ENCODE results near the gene SLC6A9. TPM values are rescaled to one million over a fixed set of nuclear protein-coding genes. Genes with fewer than 3 reads are reported as not detected.

The SLC6A9 gene
- total RNA-seq, 4 donors from 2014 or later, result 55.8 to 85.7 (median 62.0) TPM

DNA sequence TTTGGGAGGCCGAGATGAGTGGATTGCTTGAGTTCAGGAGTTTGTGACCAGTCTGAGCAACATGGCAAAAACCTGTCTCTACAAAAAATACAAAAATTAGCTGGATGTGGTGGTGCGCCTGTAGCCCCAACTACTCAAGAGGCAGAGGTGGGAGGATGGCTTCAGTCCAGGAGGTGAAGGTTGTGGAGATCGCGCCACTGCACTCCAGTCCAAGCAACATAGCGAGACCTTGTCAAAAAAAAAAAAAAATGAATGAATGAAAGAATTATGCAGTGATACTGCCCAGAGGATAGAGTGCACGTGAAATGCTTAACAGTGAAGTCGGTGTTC, 61.9 kb downstream of the SLC6A9 start:
- TF ChIP-seq, protein P1, sequence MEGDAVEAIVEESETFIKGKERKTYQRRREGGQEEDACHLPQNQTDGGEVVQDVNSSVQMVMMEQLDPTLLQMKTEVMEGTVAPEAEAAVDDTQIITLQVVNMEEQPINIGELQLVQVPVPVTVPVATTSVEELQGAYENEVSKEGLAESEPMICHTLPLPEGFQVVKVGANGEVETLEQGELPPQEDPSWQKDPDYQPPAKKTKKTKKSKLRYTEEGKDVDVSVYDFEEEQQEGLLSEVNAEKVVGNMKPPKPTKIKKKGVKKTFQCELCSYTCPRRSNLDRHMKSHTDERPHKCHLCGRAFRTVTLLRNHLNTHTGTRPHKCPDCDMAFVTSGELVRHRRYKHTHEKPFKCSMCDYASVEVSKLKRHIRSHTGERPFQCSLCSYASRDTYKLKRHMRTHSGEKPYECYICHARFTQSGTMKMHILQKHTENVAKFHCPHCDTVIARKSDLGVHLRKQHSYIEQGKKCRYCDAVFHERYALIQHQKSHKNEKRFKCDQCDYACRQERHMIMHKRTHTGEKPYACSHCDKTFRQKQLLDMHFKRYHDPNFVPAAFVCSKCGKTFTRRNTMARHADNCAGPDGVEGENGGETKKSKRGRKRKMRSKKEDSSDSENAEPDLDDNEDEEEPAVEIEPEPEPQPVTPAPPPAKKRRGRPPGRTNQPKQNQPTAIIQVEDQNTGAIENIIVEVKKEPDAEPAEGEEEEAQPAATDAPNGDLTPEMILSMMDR (IDR thresholded peaks at IDR 0.05), result no peak
- no peak for TF ChIP-seq POLR2A (IDR thresholded peaks at IDR 0.05)
- intact Hi-C loops (cut with DNase I; ENCODE audit: low total_unique reads), result no loop called here
- no peak overlapping the region for H3K4me3 ChIP-seq (ENCODE audit: low read depth, poor library complexity, severe bottlenecking)
- 64 to 65% methylated on average over 7 of the region's 7 CpGs for WGBS, 2 donors
- no peak for DNase-seq (ENCODE audit: low spot score in 2 of 2)

DNA sequence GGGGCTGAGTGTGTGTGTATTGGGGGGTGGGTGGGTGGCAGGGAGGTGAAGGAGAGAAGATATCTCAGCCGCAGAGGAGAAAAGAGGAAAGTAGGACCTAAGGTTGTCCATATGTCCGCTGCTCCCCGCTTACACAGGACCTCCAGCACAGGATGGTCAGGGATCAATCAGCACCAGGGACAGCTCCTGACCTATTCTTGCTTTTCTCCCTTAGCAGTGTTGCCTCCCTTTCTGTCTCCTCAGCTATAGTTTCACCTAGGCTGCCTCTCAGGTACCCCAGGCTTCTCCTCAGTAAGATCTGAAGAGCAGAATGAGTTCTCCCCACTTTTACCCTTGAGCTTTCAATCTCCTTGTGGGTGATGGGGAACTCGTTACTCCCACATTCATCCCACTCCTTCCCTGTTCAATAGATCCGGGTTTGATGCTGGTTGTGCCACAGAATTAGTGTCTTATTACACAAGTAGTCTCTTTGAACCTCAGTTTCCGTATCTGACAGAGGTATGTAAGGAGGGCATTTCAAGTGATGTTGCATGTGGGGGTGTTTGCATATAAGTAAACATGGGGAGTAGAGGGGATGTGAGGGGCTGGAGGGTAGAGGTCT, 62.8 kb downstream of the SLC6A9 start:
- H3K4me3 ChIP-seq (ENCODE audit: low read depth, poor library complexity, severe bottlenecking), result no peak overlapping the region
- 86 to 89% methylated on average over 6 of the region's 6 CpGs for WGBS, 2 donors
- TF ChIP-seq POLR2A (IDR thresholded peaks at IDR 0.05), result no peak
- intact Hi-C loops (cut with DNase I; ENCODE audit: low total_unique reads), result no loop called here
- DNase-seq (ENCODE audit: low spot score in 2 of 2), result no peak

DNA sequence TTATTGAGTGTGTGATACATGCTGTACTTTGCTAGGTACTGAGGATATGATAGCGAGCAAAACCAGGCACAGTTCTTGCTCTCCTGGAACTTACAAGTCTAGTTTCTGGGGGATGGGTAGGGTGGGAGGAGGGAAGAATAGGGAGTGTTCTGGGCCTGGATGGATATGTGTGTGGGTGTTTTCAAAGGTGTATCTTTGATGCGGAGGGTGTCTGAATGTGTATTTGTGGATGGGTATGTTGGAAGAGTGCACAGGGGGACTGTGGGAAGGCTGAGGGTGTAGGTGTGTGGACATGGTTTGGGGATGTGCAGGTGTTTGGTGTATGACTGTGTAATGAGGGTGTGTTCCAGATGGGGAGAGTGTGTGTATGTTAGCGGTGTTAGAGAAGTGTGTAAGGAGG, 65.9 kb downstream of the SLC6A9 start:
- no peak for DNase-seq (ENCODE audit: low spot score in 2 of 2)
- TF ChIP-seq, protein P1 (IDR thresholded peaks at IDR 0.05), result no peak
- no peak for TF ChIP-seq POLR2A (IDR thresholded peaks at IDR 0.05)
- intact Hi-C loops (cut with DNase I; ENCODE audit: low total_unique reads), result no loop called here
- 93 to 94% methylated on average over 2 to 3 of the region's 3 CpGs for WGBS, 2 donors
- H3K4me3 ChIP-seq (ENCODE audit: low read depth, poor library complexity, severe bottlenecking), result no peak overlapping the region

DNA sequence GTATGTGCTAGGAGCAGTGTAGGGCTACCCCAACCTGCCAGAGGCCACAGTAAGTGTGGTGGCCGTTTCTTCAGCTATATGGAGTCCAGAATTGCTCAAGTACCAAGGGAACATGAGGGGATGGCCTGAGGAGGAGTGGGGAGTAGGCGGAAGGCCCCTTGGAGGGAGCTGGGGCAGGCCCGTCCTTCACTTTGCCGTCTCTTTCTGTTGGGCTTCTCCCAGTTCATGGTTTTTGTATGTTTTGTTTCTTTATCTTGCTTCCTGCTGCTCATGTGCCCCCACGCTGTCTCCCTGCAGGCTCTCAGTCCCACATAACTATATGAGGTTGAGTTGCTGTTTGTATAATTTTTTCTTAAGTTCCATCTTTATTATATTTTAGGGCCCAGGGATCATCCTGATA, 67.4 kb downstream of the SLC6A9 start:
- DNase-seq (ENCODE audit: low spot score in 2 of 2), result no peak
- TF ChIP-seq, protein P1 (IDR thresholded peaks at IDR 0.05), result no peak
- TF ChIP-seq POLR2A (IDR thresholded peaks at IDR 0.05), result no peak

DNA sequence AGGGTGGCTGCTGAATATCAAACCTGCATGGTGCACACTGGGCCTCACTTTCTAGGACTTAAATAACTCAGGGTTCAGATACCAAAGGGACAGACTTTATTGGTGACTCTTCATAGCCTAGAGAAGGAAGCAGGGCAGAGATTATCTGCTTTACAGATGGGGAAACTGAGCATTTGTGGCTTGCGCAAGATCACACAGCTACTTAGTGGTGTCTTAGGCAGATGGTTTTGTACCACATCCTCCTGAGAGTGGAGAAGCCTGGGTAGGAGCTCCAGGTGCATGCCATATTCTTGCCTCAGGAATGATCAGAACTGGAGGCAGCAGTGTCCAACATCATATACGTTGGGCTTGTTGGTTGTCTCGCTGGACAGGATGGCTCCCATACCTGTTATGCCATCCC, 68.3 kb downstream of the SLC6A9 start:
- WGBS, 2 donors, result 88 to 93% methylated on average over 3 of the region's 3 CpGs

More for the DNA sequence above, 67.4 kb downstream of the SLC6A9 start:
- H3K4me3 ChIP-seq (ENCODE audit: low read depth, poor library complexity, severe bottlenecking), result no peak overlapping the region
- intact Hi-C loops (cut with DNase I; ENCODE audit: low total_unique reads), result no loop called here
- WGBS, 2 donors, result 89 to 91% methylated on average over 5 of the region's 5 CpGs

DNA sequence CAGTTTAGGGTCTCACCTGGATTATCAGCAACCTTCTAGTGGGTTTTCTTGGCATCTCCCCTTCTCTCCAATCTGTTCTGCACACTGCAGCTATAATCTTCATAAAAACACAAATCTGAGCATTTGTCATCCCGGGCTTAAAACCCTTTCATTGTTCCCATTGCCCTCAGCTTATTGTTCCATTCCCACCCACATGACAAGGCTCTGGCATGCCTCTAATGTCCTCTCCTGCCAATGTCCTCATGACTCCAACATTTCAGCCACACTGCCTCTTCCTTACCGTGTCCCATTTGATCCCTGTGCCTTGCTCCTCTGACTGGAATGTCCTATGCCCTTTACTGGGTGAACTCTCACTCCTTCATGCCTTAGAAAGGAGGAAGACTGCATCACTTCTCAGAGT, 68.9 kb downstream of the SLC6A9 start:
- 83 to 87% methylated on average over 2 of the region's 2 CpGs for WGBS, 2 donors
- H3K4me3 ChIP-seq (ENCODE audit: low read depth, poor library complexity, severe bottlenecking), result no peak overlapping the region
- TF ChIP-seq, protein P1 (IDR thresholded peaks at IDR 0.05), result no peak
- TF ChIP-seq POLR2A (IDR thresholded peaks at IDR 0.05), result no peak
- DNase-seq (ENCODE audit: low spot score in 2 of 2), result no peak
- intact Hi-C loops (cut with DNase I; ENCODE audit: low total_unique reads), result no loop called here

More for the DNA sequence above, 68.3 kb downstream of the SLC6A9 start:
- TF ChIP-seq POLR2A (IDR thresholded peaks at IDR 0.05), result no peak
- TF ChIP-seq, protein P1 (IDR thresholded peaks at IDR 0.05), result no peak
- intact Hi-C loops (cut with DNase I; ENCODE audit: low total_unique reads), result no loop called here
- H3K4me3 ChIP-seq (ENCODE audit: low read depth, poor library complexity, severe bottlenecking), result no peak overlapping the region
- no peak for DNase-seq (ENCODE audit: low spot score in 2 of 2)
